GM12892 (cell line): ENCODE data around the gene SERPINF2.

Experiments
- POLR2A ChIP-seq: IDR thresholded peaks from 2 replicates; pipeline ENCODE4 v1.6.1; 2011; ENCODE audit warnings: low read depth, low read length, control low read depth
- POLR2AphosphoS5 ChIP-seq: IDR thresholded peaks from 2 replicates; pipeline ENCODE4 v1.6.1; 2011; ENCODE audit warnings: low read depth, low read length, control low read depth

- TF ChIP-seq POLR2A (no peak), POLR2AphosphoS5 (no peak)
These were observed 37.0 kb downstream of the SERPINF2 start for GRCh38 chr17:1779571-1780131.
